ENCODE results near the gene SLC2A1.

SLC2A1 gene

DNA sequence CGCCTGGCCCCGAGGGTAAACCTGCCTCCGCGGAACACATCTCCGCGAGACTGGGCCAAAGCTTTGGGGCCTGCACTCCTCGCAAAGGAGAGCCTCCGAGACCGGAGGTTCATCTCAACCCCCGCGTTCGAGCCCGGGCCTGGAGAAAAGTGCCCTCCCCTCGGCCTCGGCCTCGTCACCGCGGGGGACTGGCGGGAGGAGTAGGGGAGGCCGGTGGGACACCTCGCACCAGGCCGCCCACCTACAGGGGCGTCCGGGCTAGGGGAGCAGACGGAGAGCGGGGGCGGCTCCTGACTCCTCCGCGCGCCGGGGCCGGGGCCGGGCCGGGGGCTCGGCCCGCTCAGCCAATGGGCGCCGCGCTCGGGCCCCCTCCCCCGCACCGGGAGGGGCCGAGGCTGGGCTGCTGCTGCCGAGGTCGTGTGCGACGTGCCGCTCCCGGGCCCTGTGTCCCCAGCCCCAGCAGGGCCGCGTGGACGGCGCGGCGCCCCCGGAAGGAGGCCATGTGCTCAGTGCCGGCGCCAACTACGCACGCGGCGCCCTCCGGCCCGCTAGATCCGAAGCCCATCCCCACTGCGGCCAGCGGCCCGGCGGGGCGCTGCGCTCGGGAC is 684 bp downstream of the SLC2A1 start:
- DNase-seq = no peak

DNA sequence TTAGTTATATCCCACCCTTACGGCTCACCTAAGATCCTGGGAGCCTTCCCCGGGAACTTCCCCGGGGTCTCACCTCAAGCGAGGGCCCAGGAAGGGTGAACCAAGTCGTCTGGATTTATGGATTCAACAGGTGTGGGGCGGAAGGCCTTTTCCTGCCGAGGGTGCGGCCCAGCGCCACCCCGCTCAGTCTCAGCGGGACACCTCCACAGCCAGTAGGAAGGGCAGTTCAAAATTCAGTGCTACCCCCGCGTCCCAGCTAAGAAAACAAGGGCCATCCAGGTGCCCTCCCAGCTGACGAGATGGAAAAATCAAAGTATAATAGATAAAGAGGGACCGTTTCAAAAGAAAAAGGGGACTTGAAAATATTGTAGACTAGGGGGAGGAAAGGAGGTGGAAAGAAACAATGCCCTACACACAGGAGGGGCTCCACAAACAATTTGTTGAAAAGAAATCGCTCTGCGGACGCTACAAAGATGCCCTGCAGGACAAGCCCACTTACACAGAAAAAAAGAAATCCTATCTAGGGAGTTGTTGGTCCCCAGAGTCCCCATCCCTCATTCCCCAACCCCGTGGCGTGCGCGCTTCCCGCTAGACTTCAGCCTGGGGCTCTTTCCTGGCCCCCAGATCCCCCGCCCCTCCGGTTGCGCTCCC is 1.3 kb downstream of the SLC2A1 start:
- DNase-seq = no peak

DNA sequence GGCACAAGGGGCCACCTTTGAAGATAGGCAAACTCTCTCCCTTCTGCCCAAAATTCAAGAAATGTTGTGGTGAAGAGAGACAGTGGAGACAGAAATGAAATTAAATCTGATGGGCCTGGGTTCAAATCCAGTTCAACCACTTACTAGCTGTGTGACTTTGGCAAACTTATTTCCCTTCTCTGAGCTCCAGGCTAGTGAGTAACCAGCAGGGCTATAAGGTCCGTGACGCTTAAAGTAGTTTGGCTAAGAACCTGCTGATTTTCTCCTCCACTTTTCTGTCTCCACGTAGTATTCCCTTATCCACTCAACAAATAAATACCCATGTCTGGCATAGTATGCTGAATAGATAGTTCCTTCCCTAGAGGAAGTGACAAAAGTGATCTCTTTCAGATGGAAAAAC is 1.9 kb downstream of the SLC2A1 start:
- no peak for DNase-seq

DNA sequence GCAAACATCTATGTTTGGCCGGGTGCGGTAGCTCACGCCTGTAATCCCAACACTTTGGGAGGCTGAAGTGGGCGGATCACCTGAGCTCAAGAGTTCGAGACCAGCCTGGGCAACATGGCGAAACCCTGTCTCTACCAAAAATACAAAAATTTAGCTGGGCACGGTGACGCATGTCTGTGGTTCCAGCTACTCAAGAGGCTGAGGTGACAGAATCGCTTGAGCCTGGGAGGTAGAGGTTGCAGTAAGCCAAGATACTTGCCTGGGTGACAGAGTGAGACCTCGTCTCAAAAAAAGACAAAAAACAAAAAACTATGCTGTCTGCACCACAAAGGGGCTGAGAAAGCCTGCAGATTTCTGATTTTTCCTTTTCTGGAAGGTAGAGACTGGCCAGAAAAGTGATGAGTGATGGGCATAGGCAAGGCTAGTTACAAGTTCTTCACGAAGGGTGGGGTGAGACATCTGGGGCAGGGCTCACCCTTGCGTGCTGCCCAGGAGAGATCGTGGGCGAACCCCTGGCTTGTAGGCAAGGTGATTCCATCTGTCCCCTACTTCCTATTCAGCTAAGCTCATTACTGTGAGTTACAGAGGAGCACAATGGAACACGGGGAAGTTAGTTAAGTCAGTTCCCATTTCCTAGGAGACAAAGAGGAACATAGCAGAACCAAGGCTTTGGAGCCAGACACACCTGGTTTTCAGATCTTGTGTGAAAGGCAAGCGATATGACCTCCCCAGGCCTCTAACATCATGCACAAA is 3.2 kb downstream of the SLC2A1 start:
- DNase-seq = peak; percentile 52 to 61

DNA sequence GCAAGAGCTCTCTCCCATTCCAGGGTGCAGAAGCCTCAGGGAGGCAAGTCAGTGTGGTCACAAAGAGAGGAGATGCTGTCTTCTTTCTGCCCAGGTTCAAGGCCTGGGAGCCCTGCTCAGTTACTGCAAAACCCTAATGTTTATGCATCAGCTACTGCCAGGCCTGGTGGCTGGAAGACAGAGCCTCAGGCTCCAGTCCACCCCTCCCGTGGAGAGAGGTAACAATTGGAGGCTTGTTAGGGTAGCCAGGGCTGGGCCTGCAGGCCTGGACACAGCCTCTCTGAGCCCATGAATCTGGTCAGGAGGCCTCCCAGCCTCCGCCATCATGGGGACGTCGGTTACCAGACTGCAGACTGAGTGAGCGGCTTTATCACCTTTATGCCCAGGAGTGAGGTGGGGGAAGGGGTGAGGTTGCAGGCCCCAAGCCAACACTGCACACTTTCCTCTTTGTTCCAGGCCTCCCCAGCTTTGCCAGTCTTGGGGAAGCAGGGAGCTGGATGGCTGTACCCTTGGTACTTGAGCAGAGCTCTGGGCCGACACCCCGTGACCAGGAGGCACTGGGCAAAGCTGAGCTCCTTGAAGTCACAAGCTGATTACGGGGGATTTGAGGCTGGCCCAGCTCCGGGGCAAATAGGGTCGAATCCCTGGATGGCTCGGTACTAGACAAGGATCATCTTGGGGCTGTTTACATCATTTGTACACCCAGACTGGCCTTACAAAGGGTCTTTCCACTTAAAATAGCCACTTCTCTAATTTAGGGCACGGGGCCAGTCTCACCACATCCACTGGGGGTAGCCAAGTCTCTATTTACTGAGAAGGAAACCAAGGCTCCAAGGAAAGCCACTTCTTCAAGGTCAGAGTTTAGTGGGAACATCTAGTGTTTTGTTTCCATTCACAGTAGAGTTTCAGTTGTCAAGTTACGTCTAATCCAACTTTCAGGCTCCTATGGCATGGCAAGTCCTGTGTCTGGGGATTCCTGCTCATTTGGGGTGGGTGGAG is 5.2 kb downstream of the SLC2A1 start:
- no peak for DNase-seq

DNA sequence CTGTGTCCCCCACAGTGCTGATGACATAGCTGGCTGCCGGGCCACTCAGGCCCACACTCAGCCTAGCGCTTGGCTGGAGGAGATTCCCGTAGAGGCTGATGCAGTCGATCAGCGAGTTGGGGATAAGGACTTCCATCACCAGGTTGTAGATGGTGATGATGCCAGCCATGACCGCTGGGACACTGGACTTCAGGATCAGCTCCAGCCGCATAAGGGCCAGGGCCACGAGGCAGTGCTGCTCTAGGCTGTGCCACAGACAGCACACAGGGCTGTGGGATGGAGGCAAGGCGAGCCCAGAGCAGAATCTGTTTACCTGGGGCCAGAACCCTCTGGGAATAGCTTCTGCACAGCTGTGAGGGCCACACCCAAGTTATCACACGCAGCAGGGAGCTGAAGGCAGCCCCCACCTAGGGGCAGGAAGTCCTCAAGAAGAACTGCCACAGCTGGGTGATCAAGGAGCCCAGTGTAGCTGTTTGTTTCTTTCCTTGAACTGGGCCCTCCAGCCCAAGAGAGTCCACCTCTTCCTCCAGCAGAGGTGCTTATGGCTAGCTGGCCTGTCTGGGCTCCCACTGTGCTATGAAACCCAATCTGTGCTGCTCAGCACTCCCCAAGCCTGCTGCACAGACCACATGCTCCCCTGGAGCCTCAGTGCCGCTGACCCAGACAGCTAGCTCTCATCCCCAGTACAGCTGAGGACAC is 6.2 kb downstream of the SLC2A1 start:
- DNase-seq = no peak

DNA sequence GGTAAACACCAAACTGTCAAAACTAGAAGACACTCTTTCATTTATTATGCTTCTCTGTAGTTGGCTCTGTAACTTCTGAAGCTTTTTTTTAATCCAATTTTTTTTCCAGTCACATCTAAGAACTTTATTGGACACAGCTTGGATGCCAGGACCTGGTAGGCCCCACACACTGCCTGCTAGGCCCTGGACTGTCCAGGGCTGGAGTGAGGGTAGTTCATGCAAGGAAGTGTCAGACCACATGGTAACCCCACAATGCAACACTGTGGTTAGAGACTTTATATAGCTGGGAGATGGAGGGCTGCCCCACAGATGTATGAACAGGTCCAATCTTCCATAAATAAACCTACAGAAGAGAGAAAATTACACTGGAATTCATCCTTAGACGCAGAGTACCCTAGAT is 7.1 kb downstream of the SLC2A1 start:
- no peak for DNase-seq

DNA sequence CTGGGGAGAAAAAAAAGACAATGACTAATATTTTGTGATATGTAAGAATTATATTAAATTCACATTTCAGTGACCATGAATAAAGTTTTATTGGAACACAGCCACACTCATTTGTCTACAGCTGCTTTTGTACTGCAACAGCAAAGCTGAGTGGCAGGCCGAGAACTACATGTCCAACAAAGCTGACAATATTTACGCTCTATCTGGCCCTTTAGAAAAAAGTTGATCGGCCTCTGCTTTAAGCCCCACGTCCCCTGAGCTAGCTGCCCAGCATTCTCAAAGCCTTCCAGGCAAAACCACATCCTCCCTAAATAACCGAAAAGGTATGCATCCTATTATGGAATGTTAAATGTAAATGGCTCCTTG is 8.6 kb downstream of the SLC2A1 start:
- no peak for DNase-seq

DNA sequence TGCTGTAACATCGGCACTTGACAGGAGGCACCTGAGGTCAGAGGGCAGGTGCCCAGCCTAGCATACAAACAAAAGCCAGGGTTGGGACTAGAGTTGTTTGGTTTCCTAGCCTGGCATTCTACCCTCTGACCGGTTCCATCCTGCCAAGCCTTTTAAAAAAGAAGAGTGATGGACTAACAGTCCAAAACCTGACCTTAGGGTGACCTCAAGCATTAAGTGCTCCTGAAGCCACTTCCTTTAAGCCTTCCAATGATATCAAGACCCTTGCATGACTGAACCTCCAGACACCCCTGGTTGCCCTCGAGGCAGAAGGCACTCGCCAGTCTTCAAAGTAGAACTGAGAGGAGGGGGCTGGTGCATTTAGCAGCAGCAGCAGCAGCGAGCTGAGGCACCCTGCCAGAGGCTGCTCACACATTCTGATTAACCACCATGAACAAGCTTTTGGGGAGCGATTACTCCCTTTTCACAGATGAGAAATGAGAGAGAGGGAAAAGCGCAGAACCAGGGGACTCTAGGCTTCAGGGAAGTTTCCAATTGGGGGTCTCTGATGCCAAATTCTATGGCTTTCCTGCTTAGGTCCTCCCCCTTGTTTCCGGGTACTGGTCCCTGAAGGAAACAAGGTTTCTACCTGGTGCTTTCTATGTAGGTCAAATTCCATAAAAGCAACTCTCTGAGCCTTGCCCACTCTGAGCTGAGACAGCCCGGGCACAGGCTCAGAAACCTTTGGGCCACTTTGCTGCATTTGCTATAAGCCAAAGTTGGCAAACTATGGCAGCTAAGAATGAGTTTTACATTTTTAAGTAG is 9.2 kb downstream of the SLC2A1 start:
- DNase-seq = no peak

DNA sequence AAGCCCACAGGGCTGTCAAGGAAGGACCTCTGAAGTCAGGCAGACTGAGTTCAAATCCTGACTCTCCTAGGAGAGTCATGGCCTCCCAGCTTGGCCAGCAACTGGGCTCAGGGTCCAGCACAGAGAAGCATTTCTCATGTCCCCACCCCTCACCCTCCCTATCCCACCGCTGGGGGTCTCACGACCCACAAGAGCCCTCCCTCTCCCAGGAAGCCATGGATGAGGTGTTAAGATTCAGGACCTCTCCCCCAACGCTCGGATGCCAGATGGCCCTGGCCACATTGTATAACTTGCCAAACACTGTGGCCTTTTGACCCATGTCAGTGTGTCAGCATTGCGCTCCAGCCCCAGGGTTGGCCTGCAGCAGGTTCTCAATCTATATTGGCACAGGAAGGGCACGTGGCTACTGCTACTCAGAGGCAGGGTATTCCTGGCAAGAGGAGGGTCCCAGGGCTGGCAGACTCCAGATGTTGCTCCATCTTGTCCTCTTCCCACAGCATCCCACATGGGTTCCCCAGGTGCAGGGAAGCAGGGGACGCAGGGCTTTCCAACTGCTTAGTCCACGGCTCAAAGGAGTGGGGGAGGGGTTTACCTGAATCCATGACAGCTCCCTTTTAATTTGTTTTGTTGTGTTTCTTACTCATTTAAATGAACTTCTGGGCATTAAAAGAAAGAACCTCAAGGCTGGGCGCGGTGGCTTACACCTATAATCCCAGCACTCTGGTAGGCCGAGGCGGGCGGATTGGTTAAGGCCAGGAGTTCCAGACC is 10.5 kb downstream of the SLC2A1 start:
- DNase-seq = no peak

DNA sequence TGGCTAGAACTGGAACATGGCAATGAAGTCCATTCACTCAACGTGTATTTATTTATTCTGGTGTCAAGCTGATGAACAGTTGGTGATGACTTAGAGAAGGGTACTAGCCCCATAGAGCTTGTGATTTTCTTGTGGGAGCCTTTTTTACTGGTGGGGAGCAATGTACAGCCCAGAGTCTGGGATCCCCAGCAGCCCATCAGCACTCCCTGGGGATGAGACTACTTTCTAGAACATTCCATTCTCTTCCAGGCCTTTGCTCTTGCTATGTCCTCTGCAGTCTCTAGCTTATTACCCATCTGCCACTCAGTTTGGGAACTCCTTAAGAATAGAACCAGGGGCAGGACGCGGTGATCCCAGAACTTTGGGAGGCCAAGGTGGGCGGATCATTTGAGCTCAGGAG is 11.6 kb downstream of the SLC2A1 start:
- no peak for DNase-seq

DNA sequence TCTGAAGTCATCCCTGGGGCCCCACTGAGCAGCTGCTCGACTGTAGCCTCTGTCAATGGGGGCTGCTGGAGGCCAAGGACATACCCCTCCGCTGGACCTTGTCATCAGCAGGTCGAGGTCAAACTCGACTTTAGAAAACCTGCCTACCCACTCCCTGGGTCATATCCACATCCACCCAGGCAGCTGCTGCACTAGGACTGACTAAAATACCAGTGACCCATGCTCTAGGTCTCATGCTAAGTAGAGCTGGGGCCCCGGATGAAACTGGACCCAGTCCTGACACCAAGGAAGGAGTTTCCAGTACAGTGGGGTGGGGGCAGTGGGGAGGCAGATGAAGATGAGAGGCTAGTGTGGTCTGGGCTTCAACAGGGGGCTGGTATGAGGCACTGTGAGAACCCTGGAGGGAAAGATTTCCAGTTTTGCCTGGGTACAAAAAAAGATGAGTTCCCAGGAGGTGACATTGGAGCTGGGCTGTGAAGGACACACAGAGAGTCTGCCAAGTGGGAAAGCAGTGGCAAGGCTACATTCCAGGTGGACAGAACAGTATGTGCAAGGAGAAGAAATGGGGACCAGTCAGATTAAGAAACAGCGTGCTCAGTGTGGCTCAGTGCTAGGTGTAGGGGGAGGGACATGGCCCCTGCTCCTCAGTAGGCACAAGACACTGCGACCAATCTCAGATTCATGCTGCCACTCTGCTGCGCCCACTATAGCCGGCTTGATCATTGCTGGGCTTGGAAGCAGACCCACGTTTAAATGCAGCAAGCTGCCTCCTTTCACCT is 12.4 kb downstream of the SLC2A1 start:
- no peak for DNase-seq

DNA sequence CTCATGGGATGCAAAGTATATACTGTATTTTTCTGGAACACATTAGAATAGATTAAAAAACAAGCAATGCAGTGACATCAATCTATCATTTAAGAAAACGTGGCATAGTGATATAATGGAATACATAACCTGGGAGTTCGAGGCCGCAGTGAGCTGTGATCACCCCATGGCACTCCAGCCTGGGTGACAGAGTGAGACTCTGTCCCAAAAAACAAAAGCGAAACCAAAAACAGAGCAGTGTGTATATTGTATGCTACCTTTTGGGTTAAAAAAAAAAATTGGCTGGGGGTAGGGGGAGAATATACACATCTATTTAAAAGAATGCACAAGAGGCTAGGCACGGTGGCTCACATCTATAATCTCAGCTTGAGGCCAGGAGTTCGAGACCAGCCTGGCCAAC is 13.5 kb downstream of the SLC2A1 start:
- DNase-seq = no peak

DNA sequence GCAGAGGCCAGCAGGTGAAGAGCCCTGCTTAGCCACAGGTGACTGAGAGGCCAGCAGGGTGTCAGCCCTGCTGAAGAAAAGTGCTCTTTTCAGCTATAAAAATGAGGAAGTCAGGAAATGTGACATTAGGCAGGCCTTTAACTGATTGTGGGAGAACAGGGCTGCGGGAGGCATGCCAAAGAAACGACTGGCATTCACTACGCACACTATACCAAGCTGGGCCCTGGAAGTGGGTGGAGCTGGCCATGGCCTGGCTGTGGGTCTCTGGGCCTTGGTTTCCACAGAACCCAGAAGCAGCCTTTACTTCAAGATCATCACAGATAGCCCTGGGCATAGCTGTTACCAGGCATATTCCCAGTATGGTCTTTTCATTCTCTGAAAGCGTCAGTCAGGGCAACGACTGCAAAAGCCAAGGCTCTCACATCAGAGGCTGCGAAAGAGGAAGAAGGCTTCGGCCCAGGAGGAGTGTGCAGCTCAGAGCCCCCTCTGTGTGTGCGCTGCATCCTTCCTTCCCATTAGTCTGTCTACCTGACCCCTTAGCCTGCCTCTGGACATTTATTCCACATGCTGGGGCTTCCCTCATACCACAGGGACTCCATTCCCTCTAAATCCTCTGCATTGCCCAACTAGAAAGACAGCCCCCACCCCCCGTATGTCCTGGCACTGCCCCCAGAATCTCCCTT is 14.3 kb downstream of the SLC2A1 start:
- peak; percentile 72 to 80 for DNase-seq

DNA sequence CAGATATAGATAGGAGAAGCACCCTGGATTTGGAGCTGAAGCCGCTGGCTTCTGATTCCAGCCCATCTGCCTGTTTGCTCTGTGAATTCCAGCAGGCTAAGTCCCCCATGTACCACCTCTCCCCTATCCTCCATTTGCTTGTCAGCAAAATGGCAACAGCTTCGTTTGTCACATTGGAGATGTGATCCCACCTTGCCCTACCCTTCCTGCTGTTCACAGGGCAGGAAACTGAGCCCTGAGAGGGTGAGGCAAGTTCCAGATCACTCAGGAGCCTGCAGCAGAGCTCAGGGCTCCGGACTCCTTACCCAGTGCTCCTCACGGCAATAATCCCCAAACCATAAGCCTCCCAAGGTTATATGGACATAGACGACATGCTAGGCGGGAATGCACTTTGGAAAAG is 14.9 kb downstream of the SLC2A1 start:
- DNase-seq = no peak

DNA sequence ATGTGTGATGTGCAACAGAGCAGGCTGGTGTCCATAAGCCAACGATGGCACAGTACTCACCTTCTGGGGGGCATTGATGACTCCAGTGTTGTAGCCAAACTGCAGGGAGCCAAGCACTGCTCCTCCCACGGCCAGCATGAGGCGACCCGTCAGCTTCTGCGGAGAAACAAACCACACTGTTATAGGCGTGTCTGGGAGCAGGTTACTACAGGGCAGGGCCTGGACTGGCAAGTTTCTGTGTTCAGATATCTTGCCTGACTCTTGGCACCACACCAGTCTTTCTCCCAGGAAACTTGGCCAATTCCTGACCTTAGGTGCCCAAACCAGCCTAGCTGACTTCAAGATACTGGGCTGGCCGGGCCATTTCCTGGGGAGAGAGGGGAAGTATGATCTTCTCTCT is 15.5 kb downstream of the SLC2A1 start:
- DNase-seq = no peak

DNA sequence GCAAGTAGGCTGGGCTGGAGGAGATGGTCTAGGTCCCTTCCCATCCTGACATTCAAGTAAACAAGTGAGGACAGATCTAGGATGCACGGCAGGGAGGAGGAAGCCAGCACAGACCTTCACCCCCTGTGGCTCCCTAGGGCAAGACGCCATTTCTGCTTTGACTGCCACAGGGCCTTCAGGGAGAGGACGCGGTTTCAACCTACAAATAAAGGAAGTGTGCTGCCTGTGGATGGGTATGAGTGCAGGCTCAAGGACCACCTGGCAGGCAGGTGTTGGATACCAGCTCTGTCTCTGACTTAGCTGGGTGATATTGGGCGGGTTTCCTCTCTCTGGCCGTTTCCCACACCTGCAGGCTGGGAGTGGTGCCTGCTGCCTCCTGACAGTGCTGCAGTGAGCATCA is 16.2 kb downstream of the SLC2A1 start:
- no peak for DNase-seq

DNA sequence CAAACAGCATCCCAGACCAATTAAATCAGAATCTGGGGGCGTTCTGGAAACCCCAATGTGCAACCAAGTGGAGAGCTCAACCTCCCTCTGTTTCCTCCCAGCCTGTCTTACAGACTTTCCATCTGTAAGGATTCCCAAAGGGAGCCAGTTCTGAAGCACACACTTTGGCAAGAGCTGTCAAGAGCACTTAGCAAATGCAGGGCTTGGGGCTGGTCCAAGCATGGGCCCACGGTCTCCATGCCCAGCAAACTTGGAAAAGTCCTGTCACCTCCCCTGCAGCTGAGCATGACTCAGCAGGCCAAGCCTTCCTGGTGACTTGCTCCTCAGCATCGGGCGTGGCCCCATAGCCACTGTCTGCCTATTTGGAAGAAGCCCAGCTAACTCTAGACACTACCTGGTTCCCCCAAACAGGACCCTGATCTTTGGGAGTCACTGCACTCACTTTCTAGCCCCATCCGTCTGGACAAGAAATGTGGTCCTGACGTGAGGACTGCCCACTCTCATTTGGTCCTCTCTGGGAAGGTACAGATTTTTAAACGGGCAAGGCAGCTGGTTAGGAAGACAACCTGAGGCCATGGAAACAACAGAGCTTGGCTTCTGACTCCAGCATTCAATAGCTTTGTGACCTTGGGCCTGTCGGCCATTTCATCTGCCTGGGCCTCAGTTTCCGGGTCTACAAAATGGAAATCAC is 16.9 kb downstream of the SLC2A1 start:
- no peak for DNase-seq

Data from AML-193 (cell line).